ENCODE results near the gene ITM2C.

DNA sequence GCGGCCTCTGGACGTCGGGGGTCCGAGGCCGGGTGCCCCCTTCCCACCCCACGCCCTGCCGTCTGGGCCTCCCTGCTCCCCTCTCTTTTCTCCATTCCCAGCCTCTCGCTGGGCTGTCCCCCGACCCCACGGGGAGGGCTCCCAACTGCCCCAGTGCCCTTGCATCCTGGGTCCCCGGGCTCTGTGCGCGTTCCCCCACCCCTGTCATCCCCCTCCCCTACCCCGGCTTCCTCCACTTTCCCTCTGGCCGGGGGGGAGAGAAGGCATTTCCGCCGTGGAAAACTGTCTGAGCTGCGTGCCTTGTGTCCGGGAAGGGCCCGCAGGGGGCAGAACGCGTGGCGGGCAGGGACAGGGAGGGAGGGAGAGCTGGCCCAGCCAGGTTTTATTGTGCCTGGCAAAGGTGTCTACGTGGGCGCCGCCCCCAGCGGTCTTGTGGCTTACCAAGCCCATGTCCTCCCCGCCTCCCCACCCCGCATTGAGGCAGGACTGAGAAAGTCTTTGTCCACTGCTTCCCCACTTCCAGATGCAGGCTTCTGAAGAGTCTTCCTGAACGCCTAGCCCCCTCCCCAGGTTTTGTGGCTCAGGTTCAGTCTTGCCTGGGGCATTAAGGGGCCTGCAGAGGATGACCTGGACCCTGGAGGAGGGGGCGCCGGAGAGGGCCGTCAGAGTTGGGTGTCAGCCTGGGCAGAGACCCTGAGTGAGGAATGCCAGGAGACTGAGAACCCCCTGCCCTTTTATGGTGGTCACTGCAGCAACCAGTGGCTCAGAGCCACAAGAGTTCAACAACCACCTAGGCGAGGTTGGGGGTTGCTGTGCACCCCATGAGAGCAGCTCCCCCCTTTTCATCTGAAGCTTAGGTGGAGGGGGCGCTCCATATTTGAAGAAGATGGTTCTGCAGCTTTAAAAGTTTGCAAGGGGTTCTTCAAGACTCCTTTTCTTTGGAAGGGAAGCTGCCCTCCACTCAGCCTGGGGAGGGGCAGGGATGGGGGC, 1.3 kb downstream of the ITM2C start:
- TF ChIP-seq XRCC5 (optimal IDR thresholded peaks at IDR 0.05; ENCODE audit: low read length) (no peak), ZNF335 (CRISPR knock-in tag; IDR thresholded peaks at IDR 0.05) (0 out of 2 replicates have a peak, but pooled peaks have one; percentile 33), ZNF354B (CRISPR knock-in tag; IDR thresholded peaks at IDR 0.05) (no peak), POLR2AphosphoS2 (IDR thresholded peaks at IDR 0.05; ENCODE audit: low read depth, low read length) (no peak)
